GM19397 (cell line): ENCODE results near the gene EHD4.

Source experiments
- ATAC-seq: cut with Tn5 transposase; IDR thresholded peaks from one replicate; pipeline ENCODE4 v1.9.1; 2021; ENCODE audit warnings: mild to moderate bottlenecking, moderate library complexity; ENCODE audit not compliant: unreplicated experiment

EHD4 gene

GRCh38 chr15:41847981-41848380, 124.4 kb downstream of the EHD4 start:
- ATAC-seq, result no peak

DNA sequence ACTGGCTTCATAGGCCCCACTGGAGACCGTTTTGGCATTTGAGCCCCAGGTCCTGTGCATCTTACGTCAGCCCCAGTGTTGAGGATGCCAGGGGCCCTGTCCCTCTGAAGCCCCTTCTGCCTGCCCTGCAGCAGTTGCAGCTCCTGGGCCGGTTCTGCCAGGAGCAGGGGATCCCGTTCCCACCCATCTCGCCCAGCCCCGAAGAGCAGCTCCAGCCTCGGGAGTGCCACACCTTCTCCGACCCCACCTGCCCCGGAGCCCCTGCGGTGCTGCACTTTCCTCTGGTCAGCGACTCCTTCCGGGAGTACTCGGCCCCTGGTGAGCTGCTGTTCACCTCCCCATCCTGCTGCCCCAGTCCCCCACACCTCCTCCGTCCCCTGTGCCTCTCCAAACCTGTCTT, 125.2 kb downstream of the EHD4 start:
- no peak for ATAC-seq
